H1 (cell line): Measurements from ENCODE around the gene DCK. TPM values are rescaled to one million over a fixed set of nuclear protein-coding genes. Genes with fewer than 3 reads are reported as not detected.

ENCODE experiments used
- BCL11A ChIP-seq, 2 experiments: IDR thresholded peaks; one replicate each; pipeline ENCODE4 v1.6.1; 2011; ENCODE audit warnings: low read depth in 2 of 2, low read length in 2 of 2, mild to moderate bottlenecking in 2 of 2
- CREB1 ChIP-seq: IDR thresholded peaks from 2 replicates; pipeline ENCODE4 v1.6.1; 2012; ENCODE audit warnings: inconsistent platforms
- CTBP2 ChIP-seq: IDR thresholded peaks from 2 replicates; pipeline ENCODE4 v1.7.0; 2011; ENCODE audit warnings: borderline replicate concordance, mild to moderate bottlenecking, moderate library complexity, mixed read lengths, low read length; ENCODE audit not compliant: insufficient read depth, insufficient read length
- GABPA ChIP-seq: IDR thresholded peaks from 2 replicates; pipeline ENCODE4 v1.6.1; 2011; ENCODE audit warnings: mild to moderate bottlenecking, low read length, moderate library complexity, borderline replicate concordance; ENCODE audit not compliant: insufficient read depth
- MAX ChIP-seq: IDR thresholded peaks from 2 replicates; pipeline ENCODE4 v1.6.1; 2012; ENCODE audit warnings: inconsistent platforms
- RFX5 ChIP-seq: IDR thresholded peaks from 2 replicates; pipeline ENCODE4 v1.6.1; 2011; ENCODE audit warnings: low read depth, low read length, improper control_type of control experiment, borderline replicate concordance
- RNF2 ChIP-seq: fragments of 200-900, 300-1000 bp; sonication (generic); IDR thresholded peaks from 2 replicates; pipeline ENCODE4 v1.7.1; 2016; ENCODE audit warnings: borderline replicate concordance, low read depth, mild to moderate bottlenecking, antibody characterized with exemption, low read length; ENCODE audit not compliant: poor library complexity, severe bottlenecking; ENCODE audit errors: missing control alignments
- SIX5 ChIP-seq: IDR thresholded peaks from 2 replicates; pipeline ENCODE4 v1.6.1; 2011; ENCODE audit warnings: mild to moderate bottlenecking, low read depth, low read length
- SP1 ChIP-seq: IDR thresholded peaks from 2 replicates; pipeline ENCODE4 v1.6.1; 2011; ENCODE audit warnings: low read depth, low read length
- TAF1 ChIP-seq: IDR thresholded peaks from 2 replicates; pipeline ENCODE4 v1.6.1; 2011; ENCODE audit warnings: mild to moderate bottlenecking, low read depth, low read length
- ZNF274 ChIP-seq: IDR thresholded peaks from 2 replicates; pipeline ENCODE4 v1.7.0; 2012; ENCODE audit warnings: low read length, borderline replicate concordance; ENCODE audit errors: extremely low read depth
- polyA plus RNA-seq, 7 experiments: library from polyadenylated mRNA; depleted of rRNA in 3 of 7; stranded (reverse) in 5 of 7; unstranded in 2 of 7; fragments of >200 nt in 5 of 7; fragments of 200-250 nt in 2 of 7; gene quantifications; 1 replicate in 5 of 7; 2 replicates in 1 of 7; 4 replicates in 1 of 7; pipeline versions ENCODE4 v1.2.1 to v1.2.3, GENCODE V29; 2011 to 2013; ENCODE audit warnings: missing spikeins in 2 of 7, mixed read lengths in 2 of 7
- total RNA-seq: library from RNA; stranded (reverse); fragmentation: NEBNext Ultra II Directional; extraction: Animal tissue kit (Norgen Biotek cat#: 25700); gene quantifications from 2 replicates; pipeline ENCODE4 v1.2.1, GENCODE V29; 2021

Gene DCK
- total and polyA plus RNA-seq, 2 of the 8 experiments (the other 6 are each of a cell fraction or from before 2014, with no cell fraction given) = 4.8 to 18.1 TPM

GRCh38 chr4:71049395-71049794 is 55.9 kb downstream of the DCK start (continued):
- TF ChIP-seq GABPA (no peak), BCL11A (IDR thresholded peaks at IDR 0.05; ENCODE audit: low read depth in 2 of 2, low read length in 2 of 2) (no peak), SP1 (no peak), RFX5 (no peak), CREB1 (no peak), ZNF274 (no peak), TAF1 (no peak), CTBP2 (no peak), SIX5 (no peak), MAX (no peak), RNF2 (no peak)
